ENCODE results near the gene DIAPH2.

DNA sequence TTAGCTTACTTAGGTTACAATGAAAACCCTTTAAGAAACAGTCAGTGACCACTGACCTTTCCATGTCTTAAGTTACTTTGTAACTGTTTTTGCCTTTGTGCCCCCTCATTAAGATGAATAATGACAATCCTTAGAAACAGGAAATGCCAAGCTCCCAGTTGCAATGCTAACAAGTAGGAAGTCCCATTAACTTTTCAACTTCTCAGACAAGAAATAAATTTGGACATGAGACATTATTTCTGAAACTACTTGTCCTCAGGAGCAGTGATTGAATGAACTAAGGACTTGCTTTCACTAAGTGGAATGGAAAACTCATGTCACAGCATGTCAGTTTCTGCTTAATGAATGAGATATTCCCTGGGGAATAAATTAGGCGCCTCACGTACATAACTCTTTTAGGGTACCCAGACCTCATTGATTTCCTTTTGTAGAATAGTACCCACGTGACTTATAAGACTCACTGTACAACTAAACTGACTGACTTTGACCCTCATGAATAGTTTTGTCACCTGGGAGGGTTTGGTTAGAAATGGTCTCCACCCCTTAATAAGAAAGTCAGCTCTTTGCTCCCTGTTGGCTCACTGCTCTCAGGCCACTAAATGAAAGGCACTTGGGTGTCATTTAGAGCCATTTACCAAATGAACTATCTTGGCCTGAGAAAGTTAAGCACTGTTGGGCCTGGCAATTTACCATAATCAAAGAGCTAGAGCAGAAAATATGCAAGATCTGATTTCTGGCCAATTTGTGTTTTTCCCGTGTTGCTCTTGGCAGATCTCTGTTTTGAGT lies 582.9 kb downstream of the DIAPH2 start:
- TF ChIP-seq POLR2A (IDR thresholded peaks at IDR 0.05; ENCODE audit: low read depth, low read length) (no peak), POLR2AphosphoS5 (IDR thresholded peaks at IDR 0.05; ENCODE audit: low read depth, low read length) (no peak)

Measured in GM12891 (cell line).